Mammary epithelial cell (primary cell): Measurements from ENCODE around the gene ADAMTS3.

ENCODE experiments used
- EZH2 ChIP-seq: IDR thresholded peaks from 2 replicates; pipeline ENCODE4 v1.6.1; 2012; ENCODE audit warnings: low read length, inconsistent platforms, borderline replicate concordance
- TF ChIP-seq, protein P1 (sequence below), 2 donors: IDR thresholded peaks in 1 of 2; conservative IDR thresholded peaks in 1 of 2; 2 replicates each; pipeline ENCODE4 v1.5.1; 2011 to 2012; ENCODE audit warnings: inconsistent platforms in 2 of 2, low read length in 2 of 2, mild to moderate bottlenecking in 2 of 2, control low read depth in 1 of 2, low read depth in 1 of 2; ENCODE audit not compliant: insufficient read depth in 1 of 2; ENCODE audit errors: extremely low read depth in 1 of 2

DNA sequence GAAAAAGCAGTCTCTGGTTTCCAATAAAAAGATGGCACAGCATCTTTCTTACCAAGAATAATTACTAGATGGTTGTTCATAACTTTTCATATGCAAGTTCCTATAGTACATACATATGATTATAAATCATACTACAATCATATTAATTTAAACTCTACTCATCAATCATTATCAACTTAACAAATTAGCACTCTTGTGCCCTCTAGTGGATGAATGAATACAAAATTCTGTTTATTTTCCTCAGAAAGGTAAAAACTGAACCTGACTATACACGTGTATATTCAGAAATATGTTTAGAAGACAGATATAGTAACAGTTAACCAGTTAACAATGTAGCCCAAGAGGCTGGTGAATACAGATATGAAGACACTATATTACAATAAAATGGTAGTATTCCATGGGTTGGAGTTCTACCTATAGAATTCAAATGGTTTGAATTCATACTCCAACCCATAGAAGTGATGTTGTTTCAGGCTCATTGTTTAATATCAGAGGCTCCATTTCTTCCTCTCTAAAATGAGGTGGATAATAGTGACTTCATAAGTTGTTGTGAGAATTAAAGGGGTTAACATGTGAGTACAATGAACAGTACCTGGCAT lies 100.0 kb downstream of the ADAMTS3 start:
- TF ChIP-seq EZH2 = no peak
- TF ChIP-seq, protein P1, sequence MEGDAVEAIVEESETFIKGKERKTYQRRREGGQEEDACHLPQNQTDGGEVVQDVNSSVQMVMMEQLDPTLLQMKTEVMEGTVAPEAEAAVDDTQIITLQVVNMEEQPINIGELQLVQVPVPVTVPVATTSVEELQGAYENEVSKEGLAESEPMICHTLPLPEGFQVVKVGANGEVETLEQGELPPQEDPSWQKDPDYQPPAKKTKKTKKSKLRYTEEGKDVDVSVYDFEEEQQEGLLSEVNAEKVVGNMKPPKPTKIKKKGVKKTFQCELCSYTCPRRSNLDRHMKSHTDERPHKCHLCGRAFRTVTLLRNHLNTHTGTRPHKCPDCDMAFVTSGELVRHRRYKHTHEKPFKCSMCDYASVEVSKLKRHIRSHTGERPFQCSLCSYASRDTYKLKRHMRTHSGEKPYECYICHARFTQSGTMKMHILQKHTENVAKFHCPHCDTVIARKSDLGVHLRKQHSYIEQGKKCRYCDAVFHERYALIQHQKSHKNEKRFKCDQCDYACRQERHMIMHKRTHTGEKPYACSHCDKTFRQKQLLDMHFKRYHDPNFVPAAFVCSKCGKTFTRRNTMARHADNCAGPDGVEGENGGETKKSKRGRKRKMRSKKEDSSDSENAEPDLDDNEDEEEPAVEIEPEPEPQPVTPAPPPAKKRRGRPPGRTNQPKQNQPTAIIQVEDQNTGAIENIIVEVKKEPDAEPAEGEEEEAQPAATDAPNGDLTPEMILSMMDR (conservative IDR thresholded peaks at IDR 0.05 in 1 of 2, IDR thresholded peaks at IDR 0.05 in 1 of 2; ENCODE audit: extremely low read depth in 1 of 2, insufficient read depth in 1 of 2, low read depth in 1 of 2, low read length in 2 of 2) = peak; percentile 49 to 51
